Measurements from ENCODE around the gene FARSA.
A peak's percentile ranks its signal among the peaks of the same experiment; 100 is the strongest.
"Not testable (repeated sequence)": the region's sequence is repeated elsewhere in the genome, so short reads cannot be mapped to it uniquely, and the experiment has no call there.

FARSA gene

GRCh38 chr19:12953138-12953798, 19.8 kb upstream of the FARSA start:
- Histone ChIP-seq H3K27ac (ENCODE audit: low read depth, low read length) (peak overlapping the region; percentile 49), H3K4me3 (ENCODE audit: low read depth in 1 of 2, low read length in 2 of 2) (no peak overlapping the region), H3K9me3 (ENCODE audit: low read length) (no peaks in the 10 kb centered on the region), H3K4me1 (ENCODE audit: insufficient read depth, low read length) (peaks cover 12% of the 10 kb centered on the region), H3K36me3 (ENCODE audit: insufficient read depth, low read length) (peaks cover 52% of the 10 kb centered on the region), H3K27me3 (ENCODE audit: control insufficient read depth in 1 of 2, insufficient read depth in 2 of 2, low read length in 2 of 2) (no peaks in the 10 kb centered on the region), H3K9ac (ENCODE audit: low read length) (no peak overlapping the region)

DNA sequence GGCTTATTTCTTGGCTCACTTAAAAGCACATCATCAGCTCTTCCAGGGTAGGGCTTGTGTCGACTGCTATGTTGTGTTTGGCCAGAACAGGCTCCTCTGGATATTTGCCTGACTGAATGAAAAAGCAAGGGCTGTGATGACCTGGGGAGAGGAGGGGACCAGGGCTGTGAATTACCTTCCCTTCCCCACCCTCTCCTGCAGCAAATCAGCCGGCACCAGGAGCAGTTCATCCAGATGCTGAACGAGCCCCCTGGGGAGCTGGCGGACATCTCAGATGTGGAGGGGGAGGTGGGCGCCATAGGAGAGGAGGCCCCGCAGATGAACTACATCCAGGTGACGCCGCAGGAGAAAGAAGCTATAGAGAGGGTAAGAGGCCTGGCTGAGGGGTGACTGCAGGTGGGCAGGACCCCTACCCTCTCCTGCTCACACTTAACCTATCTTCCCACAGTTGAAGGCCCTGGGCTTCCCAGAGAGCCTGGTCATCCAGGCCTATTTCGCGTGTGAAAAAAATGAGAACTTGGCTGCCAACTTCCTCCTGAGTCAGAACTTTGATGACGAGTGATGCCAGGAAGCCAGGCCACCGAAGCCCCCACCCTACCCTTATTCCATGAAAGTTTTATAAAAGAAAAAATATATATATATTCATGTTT, 19.1 kb upstream of the FARSA start:
- no peaks in the 10 kb centered on the region for H3K27me3 ChIP-seq (ENCODE audit: control insufficient read depth in 1 of 2, insufficient read depth in 2 of 2, low read length in 2 of 2)
- H3K9ac ChIP-seq (ENCODE audit: low read length) = no peak overlapping the region
- H3K4me1 ChIP-seq (ENCODE audit: insufficient read depth, low read length) = peaks cover 14% of the 10 kb centered on the region
- H3K27ac ChIP-seq (ENCODE audit: low read depth, low read length) = peak overlapping the region; percentile 50
- no peak overlapping the region for H3K4me3 ChIP-seq (ENCODE audit: low read depth in 1 of 2, low read length in 2 of 2)
- peaks cover 58% of the 10 kb centered on the region for H3K36me3 ChIP-seq (ENCODE audit: insufficient read depth, low read length)
- H3K9me3 ChIP-seq (ENCODE audit: low read length) = no peaks in the 10 kb centered on the region

- not testable (repeated sequence) for H3K27me3 ChIP-seq (ENCODE audit: control insufficient read depth in 1 of 2, insufficient read depth in 2 of 2, low read length in 2 of 2); H3K4me3 ChIP-seq (ENCODE audit: low read depth in 1 of 2, low read length in 2 of 2); H3K9ac ChIP-seq (ENCODE audit: low read length); H3K9me3 ChIP-seq (ENCODE audit: low read length); H3K27ac ChIP-seq (ENCODE audit: low read depth, low read length)
- peaks cover 61% of the 10 kb centered on the region for H3K36me3 ChIP-seq (ENCODE audit: insufficient read depth, low read length)
- H3K4me1 ChIP-seq (ENCODE audit: insufficient read depth, low read length) = peaks cover 20% of the 10 kb centered on the region
These were observed 18.5 kb upstream of the FARSA start for GRCh38 chr19:12952050-12952449.

GRCh38 chr19:12949363-12950283, 16.1 kb upstream of the FARSA start:
- peaks cover 17% of the 10 kb centered on the region for H3K4me1 ChIP-seq (ENCODE audit: insufficient read depth, low read length)
- no peak overlapping the region for H3K4me3 ChIP-seq (ENCODE audit: low read depth in 1 of 2, low read length in 2 of 2)
- no peak overlapping the region for H3K9ac ChIP-seq (ENCODE audit: low read length)
- peaks cover 62% of the 10 kb centered on the region for H3K36me3 ChIP-seq (ENCODE audit: insufficient read depth, low read length)
- no peaks in the 10 kb centered on the region for H3K27me3 ChIP-seq (ENCODE audit: control insufficient read depth in 1 of 2, insufficient read depth in 2 of 2, low read length in 2 of 2)
- no peak overlapping the region for H3K27ac ChIP-seq (ENCODE audit: low read depth, low read length)
- no peaks in the 10 kb centered on the region for H3K9me3 ChIP-seq (ENCODE audit: low read length)

- Histone ChIP-seq H3K9me3 (ENCODE audit: low read length) (no peaks in the 10 kb centered on the region), H3K9ac (ENCODE audit: low read length) (no peak overlapping the region), H3K36me3 (ENCODE audit: insufficient read depth, low read length) (peaks cover 57% of the 10 kb centered on the region), H3K4me3 (ENCODE audit: low read depth in 1 of 2, low read length in 2 of 2) (no peak overlapping the region), H3K27ac (ENCODE audit: low read depth, low read length) (no peak overlapping the region), H3K4me1 (ENCODE audit: insufficient read depth, low read length) (peaks cover 17% of the 10 kb centered on the region), H3K27me3 (ENCODE audit: control insufficient read depth in 1 of 2, insufficient read depth in 2 of 2, low read length in 2 of 2) (no peaks in the 10 kb centered on the region)
These were observed 15.3 kb upstream of the FARSA start for GRCh38 chr19:12948612-12949362.

DNA sequence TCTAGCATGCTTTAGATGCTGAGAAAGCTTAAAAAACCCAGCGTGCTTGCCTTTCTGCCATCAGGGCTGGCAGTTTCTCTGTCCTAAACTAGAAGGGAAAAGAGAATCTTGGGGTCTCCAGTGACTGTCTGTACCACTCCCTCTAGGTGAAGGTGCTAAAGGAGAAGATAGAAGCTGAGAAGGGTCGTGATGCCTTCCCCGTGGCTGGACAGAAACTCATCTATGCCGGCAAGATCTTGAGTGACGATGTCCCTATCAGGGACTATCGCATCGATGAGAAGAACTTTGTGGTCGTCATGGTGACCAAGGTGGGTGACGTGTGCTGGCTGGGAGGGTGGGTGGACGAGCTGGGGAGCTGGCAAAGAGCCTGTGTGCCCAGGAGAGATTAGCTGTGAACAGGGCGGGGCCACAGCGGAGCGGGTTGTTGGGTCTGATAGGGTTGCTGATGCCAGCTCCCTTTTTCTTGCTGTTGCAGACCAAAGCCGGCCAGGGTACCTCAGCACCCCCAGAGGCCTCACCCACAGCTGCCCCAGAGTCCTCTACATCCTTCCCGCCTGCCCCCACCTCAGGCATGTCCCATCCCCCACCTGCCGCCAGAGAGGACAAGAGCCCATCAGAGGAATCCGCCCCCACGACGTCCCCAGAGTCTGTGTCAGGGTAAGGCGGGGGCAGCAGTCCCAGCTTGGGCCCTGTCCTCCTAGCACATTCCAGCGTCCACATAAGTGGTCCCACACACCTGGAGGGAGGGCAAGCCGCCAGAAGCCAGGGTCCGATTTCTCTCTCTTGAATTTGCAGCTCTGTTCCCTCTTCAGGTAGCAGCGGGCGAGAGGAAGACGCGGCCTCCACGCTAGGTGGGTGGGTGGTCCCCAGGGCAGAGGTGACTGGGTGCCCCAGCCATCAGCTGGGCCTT, 14.4 kb upstream of the FARSA start:
- Histone ChIP-seq H3K27me3 (ENCODE audit: control insufficient read depth in 1 of 2, insufficient read depth in 2 of 2, low read length in 2 of 2) (no peaks in the 10 kb centered on the region), H3K4me3 (ENCODE audit: low read depth in 1 of 2, low read length in 2 of 2) (no peak overlapping the region), H3K36me3 (ENCODE audit: insufficient read depth, low read length) (peaks cover 59% of the 10 kb centered on the region), H3K9me3 (ENCODE audit: low read length) (no peaks in the 10 kb centered on the region), H3K4me1 (ENCODE audit: insufficient read depth, low read length) (peaks cover 24% of the 10 kb centered on the region), H3K27ac (ENCODE audit: low read depth, low read length) (no peak overlapping the region), H3K9ac (ENCODE audit: low read length) (no peak overlapping the region)

GRCh38 chr19:12946731-12947496, 13.4 kb upstream of the FARSA start:
- Histone ChIP-seq H3K27me3 (ENCODE audit: control insufficient read depth in 1 of 2, insufficient read depth in 2 of 2, low read length in 2 of 2) (no peaks in the 10 kb centered on the region), H3K4me1 (ENCODE audit: insufficient read depth, low read length) (peaks cover 32% of the 10 kb centered on the region), H3K27ac (ENCODE audit: low read depth, low read length) (peak overlapping the region; percentile 88), H3K36me3 (ENCODE audit: insufficient read depth, low read length) (peaks cover 61% of the 10 kb centered on the region), H3K9ac (ENCODE audit: low read length) (peak overlapping the region; percentile 81), H3K4me3 (ENCODE audit: low read depth in 1 of 2, low read length in 2 of 2) (peak overlapping the region; percentile 50 to 99), H3K9me3 (ENCODE audit: low read length) (no peaks in the 10 kb centered on the region)

DNA sequence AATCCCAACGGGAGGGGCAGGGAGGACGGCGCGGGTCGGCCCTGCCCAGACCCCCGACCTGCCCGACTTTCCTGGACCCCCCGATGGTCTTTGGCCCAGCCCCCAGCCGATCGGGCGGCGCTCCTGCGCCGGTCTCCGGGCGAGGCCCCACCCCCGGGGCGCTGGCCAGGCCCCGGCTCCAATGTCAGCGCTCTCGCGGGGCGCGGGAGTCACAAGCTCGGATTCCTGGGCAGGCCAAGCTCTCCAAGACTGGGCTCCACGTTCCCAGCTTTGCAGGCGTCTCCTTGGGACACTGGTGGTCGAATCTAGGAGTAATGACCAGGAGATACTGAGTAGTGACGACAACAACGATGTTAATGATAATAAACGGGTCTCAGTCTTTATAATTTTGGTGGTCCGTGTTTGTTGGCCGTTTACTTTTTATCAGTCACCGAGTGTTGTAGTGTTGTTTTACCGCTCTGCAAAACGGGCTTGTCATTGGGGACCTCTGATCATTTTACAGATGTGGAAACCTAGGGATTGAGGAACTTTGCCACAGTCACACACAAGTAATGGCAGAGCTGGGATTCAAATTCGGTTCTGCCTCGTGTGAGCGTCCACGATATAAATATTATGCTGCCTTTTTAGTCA, 12.7 kb upstream of the FARSA start:
- Histone ChIP-seq H3K36me3 (ENCODE audit: insufficient read depth, low read length) (peaks cover 65% of the 10 kb centered on the region), H3K9me3 (ENCODE audit: low read length) (no peaks in the 10 kb centered on the region)

DNA sequence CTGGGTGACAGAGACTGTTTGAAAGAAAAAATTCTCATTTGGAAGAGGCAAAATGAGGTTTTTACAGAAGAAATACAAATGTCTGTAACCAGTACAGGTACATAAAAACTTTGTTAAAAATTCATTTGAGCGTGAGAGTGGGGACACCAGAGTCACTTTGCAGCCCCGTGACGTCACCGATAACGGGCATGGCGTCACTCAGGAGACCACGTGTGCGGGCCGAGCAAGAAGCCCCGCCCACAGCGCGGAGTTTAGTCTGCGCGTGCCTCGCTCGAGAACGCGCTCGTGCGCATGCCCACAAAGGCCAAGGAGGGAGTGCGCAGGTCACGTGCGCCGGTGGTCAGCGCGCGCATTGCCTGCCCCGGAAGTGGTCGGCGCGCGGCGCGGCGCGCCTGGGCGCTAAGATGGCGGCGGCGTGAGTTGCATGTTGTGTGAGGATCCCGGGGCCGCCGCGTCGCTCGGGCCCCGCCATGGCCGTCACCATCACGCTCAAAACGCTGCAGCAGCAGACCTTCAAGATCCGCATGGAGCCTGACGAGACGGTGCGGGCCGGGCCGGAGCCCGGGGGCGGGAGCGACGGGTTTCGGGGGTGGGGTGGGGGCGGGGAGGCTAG, 12.1 kb upstream of the FARSA start, which contains the start of gene RAD23A:
RAD23A (plus strand) TSS at position 384 of the 613 bp plus-strand sequence; CDS start at position 471, 87 bp downstream.
- H3K9ac ChIP-seq (ENCODE audit: low read length) = peak within 1 kb of the TSS; percentile 81
- H3K4me1 ChIP-seq (ENCODE audit: insufficient read depth, low read length) = peaks cover 38% of the 10 kb centered on the region
- H3K27me3 ChIP-seq (ENCODE audit: control insufficient read depth in 1 of 2, insufficient read depth in 2 of 2, low read length in 2 of 2) = no peaks in the 10 kb centered on the region
- H3K36me3 ChIP-seq (ENCODE audit: insufficient read depth, low read length) = peaks cover 71% of the 10 kb centered on the region
- peak within 1 kb of the TSS; percentile 50 to 99 for H3K4me3 ChIP-seq (ENCODE audit: low read depth in 1 of 2, low read length in 2 of 2)
- no peaks in the 10 kb centered on the region for H3K9me3 ChIP-seq (ENCODE audit: low read length)
- peak within 1 kb of the TSS; percentile 88 for H3K27ac ChIP-seq (ENCODE audit: low read depth, low read length)

More for the DNA sequence above, 12.7 kb upstream of the FARSA start:
- Histone ChIP-seq H3K27me3 (ENCODE audit: control insufficient read depth in 1 of 2, insufficient read depth in 2 of 2, low read length in 2 of 2) (no peaks in the 10 kb centered on the region), H3K27ac (ENCODE audit: low read depth, low read length) (peak overlapping the region; percentile 88), H3K4me3 (ENCODE audit: low read depth in 1 of 2, low read length in 2 of 2) (peak overlapping the region; percentile 50 to 99), H3K4me1 (ENCODE audit: insufficient read depth, low read length) (peaks cover 32% of the 10 kb centered on the region), H3K9ac (ENCODE audit: low read length) (peak overlapping the region; percentile 81)

Data from muscle layer of colon (tissue), 2 donors.